ENCODE results near the gene APOD.

- TF ChIP-seq, protein P1, sequence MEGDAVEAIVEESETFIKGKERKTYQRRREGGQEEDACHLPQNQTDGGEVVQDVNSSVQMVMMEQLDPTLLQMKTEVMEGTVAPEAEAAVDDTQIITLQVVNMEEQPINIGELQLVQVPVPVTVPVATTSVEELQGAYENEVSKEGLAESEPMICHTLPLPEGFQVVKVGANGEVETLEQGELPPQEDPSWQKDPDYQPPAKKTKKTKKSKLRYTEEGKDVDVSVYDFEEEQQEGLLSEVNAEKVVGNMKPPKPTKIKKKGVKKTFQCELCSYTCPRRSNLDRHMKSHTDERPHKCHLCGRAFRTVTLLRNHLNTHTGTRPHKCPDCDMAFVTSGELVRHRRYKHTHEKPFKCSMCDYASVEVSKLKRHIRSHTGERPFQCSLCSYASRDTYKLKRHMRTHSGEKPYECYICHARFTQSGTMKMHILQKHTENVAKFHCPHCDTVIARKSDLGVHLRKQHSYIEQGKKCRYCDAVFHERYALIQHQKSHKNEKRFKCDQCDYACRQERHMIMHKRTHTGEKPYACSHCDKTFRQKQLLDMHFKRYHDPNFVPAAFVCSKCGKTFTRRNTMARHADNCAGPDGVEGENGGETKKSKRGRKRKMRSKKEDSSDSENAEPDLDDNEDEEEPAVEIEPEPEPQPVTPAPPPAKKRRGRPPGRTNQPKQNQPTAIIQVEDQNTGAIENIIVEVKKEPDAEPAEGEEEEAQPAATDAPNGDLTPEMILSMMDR (IDR thresholded peaks at IDR 0.05), result no peak
- TF ChIP-seq ZFX (IDR thresholded peaks at IDR 0.05; ENCODE audit: borderline replicate concordance), result no peak
Observed at GRCh38 chr3:195571361-195571760, 12.4 kb downstream of the APOD start.

Data from 22Rv1 (cell line).